GM12878 (cell line): ENCODE data around the gene CES4A. TPM values are rescaled to one million over a fixed set of nuclear protein-coding genes. Genes with fewer than 3 reads are reported as not detected.
"Not testable (repeated sequence)": the region's sequence is repeated elsewhere in the genome, so short reads cannot be mapped to it uniquely, and the experiment has no call there.

Experiments used
- ATAC-seq: fragments of 200-7000 bp; cut with Tn5 transposase; 3 replicates; pipeline ENCODE4 v1.9.1; 2020; ENCODE audit warnings: mild to moderate bottlenecking, moderate library complexity
- BruUV-seq: library from RNA; stranded (reverse); fragments of 400-500 nt; replicated peaks from 2 replicates; lab custom pipeline; 2021; lab: Mats Ljungman, UMichigan
- CTCF ChIA-PET: fragments of 300-600 bp; sonication (Branson Sonifier 250); formaldehyde crosslinking; extraction: SDS; loops from one replicate; lab custom pipeline; 2021; ENCODE audit warnings: inconsistent platforms; lab: Yijun Ruan, JAX
- POLR2A ChIA-PET: fragments of 350-600 bp; formaldehyde crosslinking; extraction: SDS; loops from one replicate; lab custom pipeline; 2021; ENCODE audit warnings: inconsistent platforms; lab: Charles Lee
- RAD21 ChIA-PET: fragments of 300-600 bp; sonication (Branson Sonifier 250); formaldehyde crosslinking; loops from one replicate; lab custom pipeline; 2023; ENCODE audit warnings: antibody characterized with exemption; ENCODE audit not compliant: unreplicated experiment; lab: Charles Lee
- SMC1A ChIA-PET: fragments of 300-600 bp; sonication (Branson Sonifier 250); formaldehyde crosslinking; loops from one replicate; lab custom pipeline; 2023; ENCODE audit not compliant: unreplicated experiment, uncharacterized antibody; lab: Charles Lee
- DNase-seq: peaks from one replicate; pipeline ENCODE4 v3.0.0-alpha.2; 2011; ENCODE audit warnings: low read depth, low spot score
- FAIRE-seq: peaks from 3 replicates; lab custom pipeline; 2011; peaks lifted over from hg19 to GRCh38; lab: Jason Lieb, UNC
- H2AFZ ChIP-seq: 2 replicates; pipeline ENCODE4 v1.6.0; 2011; ENCODE audit warnings: low read depth, low read length, control low read depth; ENCODE audit not compliant: control insufficient read depth
- H3K27ac ChIP-seq: 2 replicates; pipeline ENCODE4 v1.5.1; 2011; ENCODE audit warnings: control low read depth; ENCODE audit not compliant: control insufficient read depth, insufficient read depth
- H3K27me3 ChIP-seq, 2 experiments: replicated peaks in 1 of 2; 2 replicates each; pipeline versions ENCODE4 v1.6.0 to v1.6.1; 2011; ENCODE audit warnings: low read length in 1 of 2; ENCODE audit not compliant: control insufficient read depth in 2 of 2, insufficient read depth in 2 of 2
- H3K36me3 ChIP-seq, 2 experiments: 2 replicates each; pipeline ENCODE4 v1.5.1; 2011; ENCODE audit warnings: low read length in 1 of 2; ENCODE audit not compliant: control insufficient read depth in 2 of 2, insufficient read depth in 2 of 2
- H3K4me1 ChIP-seq: 2 replicates; pipeline ENCODE4 v1.6.1; 2011; ENCODE audit warnings: mild to moderate bottlenecking, low read length, moderate library complexity, mixed read lengths; ENCODE audit not compliant: control insufficient read depth, insufficient read depth
- H3K4me2 ChIP-seq: 2 replicates; pipeline ENCODE4 v1.6.0; 2011; ENCODE audit warnings: control low read depth; ENCODE audit not compliant: control insufficient read depth, insufficient read depth
- H3K4me3 ChIP-seq: fragments of 200-600 bp; sonication (generic); 2 replicates; pipeline ENCODE4 v1.5.1; 2016
- H3K79me2 ChIP-seq: 2 replicates; pipeline ENCODE4 v1.6.0; 2011; ENCODE audit warnings: low read length; ENCODE audit not compliant: control insufficient read depth, insufficient read depth
- H3K9ac ChIP-seq: 2 replicates; pipeline ENCODE4 v1.8.0; 2011; ENCODE audit warnings: low read length, control low read depth, mixed read lengths; ENCODE audit not compliant: control insufficient read depth, insufficient read depth
- H3K9me3 ChIP-seq: replicated peaks from 3 replicates; pipeline ENCODE4 v1.5.1; 2011; ENCODE audit warnings: mild to moderate bottlenecking, low read length; ENCODE audit not compliant: control insufficient read depth, insufficient read depth
- H4K20me1 ChIP-seq: 2 replicates; pipeline ENCODE4 v1.6.0; 2011; ENCODE audit not compliant: control insufficient read depth, insufficient read depth
- CBX3 ChIP-seq: fragments of 200-600 bp; sonication (generic); IDR thresholded peaks from 2 replicates; pipeline ENCODE4 v1.6.1; 2016; ENCODE audit warnings: low read depth, borderline replicate concordance
- CEBPZ ChIP-seq: fragments of 150-350 bp; IDR thresholded peaks from 2 replicates; pipeline ENCODE4 v1.6.1; 2016; ENCODE audit warnings: low read depth, low read length
- CHD1 ChIP-seq: IDR thresholded peaks from 2 replicates; pipeline ENCODE4 v1.6.1; 2012; ENCODE audit warnings: low read depth, low read length, improper control_type of control experiment
- RCOR1 ChIP-seq: conservative IDR thresholded peaks from 2 replicates; pipeline ENCODE4 v1.6.1; 2012; ENCODE audit warnings: low read depth, low read length, improper control_type of control experiment
- SP1 ChIP-seq: IDR thresholded peaks from one replicate; pipeline ENCODE4 v1.6.1; 2011; ENCODE audit warnings: low read depth, low read length
- WGBS: methylation state at CpG from one replicate; pipeline ENCODE4 v1.1.6; 2016; ENCODE audit warnings: low lambda C conversion rate; ENCODE audit not compliant: insufficient replicate concordance, insufficient coverage; ENCODE audit errors: missing lambda C conversion rate; 5-methylcytosine and 5-hydroxymethylcytosine counted together
- in situ Hi-C: fragments of 300-500 bp; cut with MboI; formaldehyde crosslinking; loops from 9 replicates; pipeline ENCODE4 v1.14.3; 2018; ENCODE audit warnings: mixed read lengths
- intact Hi-C: fragments of 100-400 bp; cut with micrococcal nuclease; formaldehyde crosslinking; loops from one replicate; pipeline ENCODE4 v1.14.2; 2022; ENCODE audit not compliant: unreplicated experiment
- polyA plus RNA-seq, 11 experiments: library from polyadenylated mRNA; depleted of rRNA in 4 of 11; unstranded in 6 of 11; stranded (reverse) in 5 of 11; fragments of >200 nt; fragmentation: Nextera tagmentation in 4 of 11; fragmentation: Illumina TruSeq in 1 of 11; extraction: Ambion mirVana in 4 of 11; extraction: Trizol in 1 of 11; gene quantifications; 1 replicate in 1 of 11; 2 replicates in 10 of 11; pipeline versions ENCODE4 v1.2.1 to v1.2.3, GENCODE V29; 2011 to 2016; ENCODE audit warnings: inconsistent platforms in 2 of 11, missing spikeins in 2 of 11, low read depth in 1 of 11
- total RNA-seq, 4 experiments: library from RNA; depleted of rRNA in 3 of 4; stranded (reverse); fragments of >200 nt in 3 of 4; fragmentation: Illumina TruSeq in 1 of 4; extraction: Trizol in 1 of 4; gene quantifications; 2 replicates each; pipeline versions ENCODE4 v1.2.1 to v1.2.3, GENCODE V29; 2013 to 2021

CES4A gene
- total and polyA plus RNA-seq, 10 of the 15 experiments (the other 5 are each of a cell fraction or from before 2014, with no cell fraction given) = 0.05 to 5.0 (median 2.1) TPM

GRCh38 chr16:66944971-66945370, 43.4 kb upstream of the CES4A start:
- POLR2A ChIA-PET = not testable (repeated sequence)

GRCh38 chr16:66945939-66946338, 42.5 kb upstream of the CES4A start:
- H3K27ac ChIP-seq = no peak overlapping the region
- H3K4me1 ChIP-seq = peaks cover 19% of the 10 kb centered on the region
- no peaks in the 10 kb centered on the region for H4K20me1 ChIP-seq
- H3K36me3 ChIP-seq = no peaks in the 10 kb centered on the region; a peak in 3 of 4 replicates
- ChIA-PET RAD21 (no interaction called here), SMC1A (no interaction called here)
- TF ChIP-seq CHD1 (no peak), CBX3 (no peak), RCOR1 (no peak), SP1 (no peak), CEBPZ (no peak)
- TF ChIP-seq, all 136 proteins: peak for 0
- POLR2A ChIA-PET = no interaction called here
- H3K4me3 ChIP-seq = no peak overlapping the region
- no TSS peak for BruUV-seq
- CTCF ChIA-PET = interaction anchor here (2.2 kb wide), 1 partner anchor 30 kb away, joined by 8 read pairs; no protein-coding TSS in a partner anchor
- ATAC-seq (no peak), FAIRE-seq (no peak), DNase-seq (no peak)
- intact Hi-C loops (no loop called here), in situ Hi-C loops (no loop called here)
- no peaks in the 10 kb centered on the region for H3K79me2 ChIP-seq
- H3K9ac ChIP-seq = no peak overlapping the region
- no peak overlapping the region for H2AFZ ChIP-seq
- WGBS = 98% methylated on average over 4 of the region's 4 CpGs
- no peak overlapping the region for H3K4me2 ChIP-seq
- no peaks in the 10 kb centered on the region for H3K9me3 ChIP-seq
- H3K27me3 ChIP-seq = no peaks in the 10 kb centered on the region

More at GRCh38 chr16:66944971-66945370, 43.4 kb upstream of the CES4A start:
- H3K27me3 ChIP-seq, FAIRE-seq, H3K4me2 ChIP-seq, H3K9ac ChIP-seq, H3K36me3 ChIP-seq, H2AFZ ChIP-seq, H3K9me3 ChIP-seq, in situ Hi-C loops, DNase-seq, BruUV-seq, H3K27ac ChIP-seq, H4K20me1 ChIP-seq, RAD21 ChIA-PET, H3K4me3 ChIP-seq, H3K79me2 ChIP-seq, ATAC-seq, intact Hi-C loops: not testable (repeated sequence)
- ChIA-PET SMC1A (interaction anchor here (1.2 kb wide), 1 partner anchor 14 kb away, joined by 4 read pairs; no protein-coding TSS in a partner anchor), CTCF (interaction anchor here (1.1 kb wide), 1 partner anchor 50 kb away, joined by 3 read pairs; no protein-coding TSS in a partner anchor)
- peaks cover 13% of the 10 kb centered on the region for H3K4me1 ChIP-seq
- 93% methylated on average over 9 of the region's 9 CpGs for WGBS
